Stomach smooth muscle (tissue), 2 donors: ENCODE measurements around the gene ANKS1A.
A peak's percentile ranks its signal among the peaks of the same experiment; 100 is the strongest.

Source experiments
- H3K27ac ChIP-seq: one replicate; pipeline ENCODE4 v1.7.0; 2013; ENCODE audit warnings: mild to moderate bottlenecking, low read length, inconsistent platforms
- H3K27me3 ChIP-seq, 2 donors: one replicate each; pipeline ENCODE4 v1.7.0; 2013; ENCODE audit warnings: low read length in 2 of 2; ENCODE audit not compliant: insufficient read depth in 2 of 2, control insufficient read depth in 1 of 2
- H3K36me3 ChIP-seq, 2 donors: one replicate each; pipeline ENCODE4 v1.7.0; 2013; ENCODE audit warnings: low read length in 2 of 2; ENCODE audit not compliant: control insufficient read depth in 2 of 2, insufficient read depth in 2 of 2
- H3K4me1 ChIP-seq: one replicate; pipeline ENCODE4 v1.7.0; 2013; ENCODE audit warnings: low read length; ENCODE audit not compliant: control insufficient read depth, insufficient read depth
- H3K4me3 ChIP-seq, 2 donors: one replicate each; pipeline ENCODE4 v1.7.0; 2013; ENCODE audit warnings: low read length in 2 of 2
- H3K9ac ChIP-seq, 2 donors: one replicate each; pipeline ENCODE4 v1.7.0; 2013; ENCODE audit warnings: low read length in 2 of 2, mild to moderate bottlenecking in 1 of 2
- H3K9me3 ChIP-seq, 2 donors: one replicate each; pipeline ENCODE4 v1.7.0; 2013; ENCODE audit warnings: low read length in 2 of 2; ENCODE audit not compliant: control insufficient read depth in 2 of 2
- donor health status: healthy.
- donor health status: Pancreatic carcinoma.

ANKS1A gene

DNA sequence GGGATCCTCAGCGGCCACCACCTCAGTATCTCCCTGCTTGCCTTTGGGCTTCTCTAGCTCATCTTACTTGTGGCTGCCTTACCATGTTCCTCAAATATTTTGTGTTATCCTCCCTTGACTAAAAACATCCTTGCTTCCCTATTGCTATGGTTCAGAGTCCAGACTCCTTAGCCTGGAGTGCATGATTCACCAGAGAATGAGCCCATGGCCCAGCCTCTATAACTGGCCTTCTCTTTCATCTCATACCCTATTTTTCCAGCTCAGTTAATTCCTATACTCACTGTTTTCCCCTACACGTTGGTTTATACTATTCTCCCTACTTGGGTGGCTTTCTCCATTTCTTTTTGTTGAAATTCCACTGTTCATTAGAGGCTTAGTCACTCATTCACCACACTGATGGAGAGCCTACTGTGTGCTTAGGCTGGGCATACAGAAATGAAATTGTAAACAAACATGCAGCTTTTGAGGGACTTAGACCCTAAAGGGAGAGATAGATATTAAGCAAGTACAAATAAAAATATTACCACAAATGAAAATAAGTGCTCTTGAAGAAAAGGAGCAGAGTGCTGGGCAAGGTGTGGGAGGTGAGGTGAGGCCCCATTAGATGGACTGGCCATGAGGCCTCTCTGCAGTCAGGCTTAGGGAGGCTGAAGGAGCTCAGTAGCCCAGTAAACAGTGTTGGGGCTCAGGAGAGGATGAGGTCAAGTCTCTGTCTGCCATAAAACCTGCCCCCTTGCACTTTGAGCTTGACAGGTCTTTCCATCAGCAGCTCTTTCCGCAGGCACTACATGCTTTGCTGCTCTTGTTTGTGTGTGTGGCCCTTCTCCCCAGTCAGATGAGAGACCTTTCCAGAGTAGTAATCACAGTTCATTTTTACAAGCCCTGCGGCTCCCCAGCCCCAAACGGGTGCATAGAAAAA, 142.8 kb downstream of the ANKS1A start:
- no peak overlapping the region for H3K4me3 ChIP-seq
- peak overlapping the region; percentile 53 for H3K27ac ChIP-seq
- peaks cover 5 to 8% of the 10 kb centered on the region in 2 donors for H3K36me3 ChIP-seq
- no peaks in the 10 kb centered on the region for H3K27me3 ChIP-seq
- no peaks in the 10 kb centered on the region for H3K9me3 ChIP-seq
- peaks cover 67% of the 10 kb centered on the region for H3K4me1 ChIP-seq
- no peak overlapping the region for H3K9ac ChIP-seq

GRCh38 chr6:35033683-35034082, 144.6 kb downstream of the ANKS1A start:
- H3K36me3 ChIP-seq, result peaks cover 5 to 8% of the 10 kb centered on the region in 2 donors
- H3K9ac ChIP-seq, result no peak overlapping the region
- peaks cover 67% of the 10 kb centered on the region for H3K4me1 ChIP-seq
- H3K27ac ChIP-seq, result peak overlapping the region; percentile 64
- H3K9me3 ChIP-seq, result no peaks in the 10 kb centered on the region
- no peak overlapping the region for H3K4me3 ChIP-seq
- H3K27me3 ChIP-seq, result no peaks in the 10 kb centered on the region

DNA sequence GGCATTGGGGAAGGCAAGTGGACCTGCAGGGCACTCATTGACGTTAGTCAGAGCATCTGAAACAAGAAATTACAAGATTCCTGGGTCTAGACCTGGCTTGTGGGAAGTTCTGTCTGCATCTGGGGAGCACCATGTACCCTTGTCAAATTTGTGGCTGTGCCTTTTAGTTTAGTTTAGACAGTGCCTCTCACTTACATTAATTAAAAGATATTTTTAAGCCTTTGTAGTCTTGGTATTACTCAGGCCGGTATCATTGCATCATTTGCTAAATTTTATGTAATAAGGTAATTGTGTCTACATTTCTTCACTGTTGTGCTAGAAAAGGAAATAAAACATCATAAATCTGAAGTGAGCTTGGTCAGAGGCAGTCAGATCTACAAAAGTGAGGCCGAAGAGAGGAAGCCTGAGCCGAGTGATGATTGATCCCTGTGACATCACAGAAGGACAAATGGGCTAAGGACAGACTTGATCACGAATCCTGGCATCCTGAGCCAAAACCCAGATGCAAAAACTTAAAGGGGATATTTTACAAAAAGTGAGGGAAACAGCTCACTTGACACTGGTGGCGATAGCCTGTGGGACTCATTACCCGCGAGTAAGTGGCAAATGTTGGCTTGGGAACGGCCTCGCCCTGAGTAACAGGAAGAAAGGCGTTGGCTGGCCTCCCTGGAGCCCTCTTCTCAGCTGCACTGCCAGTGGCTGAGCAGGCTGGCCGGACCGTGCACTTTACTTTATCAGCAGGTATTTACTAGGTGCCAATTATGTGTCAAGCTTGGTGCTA, 145.5 kb downstream of the ANKS1A start:
- Histone ChIP-seq H3K27ac (peak overlapping the region; percentile 64), H3K4me3 (peak overlapping the region in 1 of 2 donors; percentile 44), H3K4me1 (peaks cover 71% of the 10 kb centered on the region), H3K9ac (peak overlapping the region in 1 of 2 donors; percentile 5), H3K36me3 (peaks cover 5 to 8% of the 10 kb centered on the region in 2 donors), H3K9me3 (no peaks in the 10 kb centered on the region), H3K27me3 (no peaks in the 10 kb centered on the region)

DNA sequence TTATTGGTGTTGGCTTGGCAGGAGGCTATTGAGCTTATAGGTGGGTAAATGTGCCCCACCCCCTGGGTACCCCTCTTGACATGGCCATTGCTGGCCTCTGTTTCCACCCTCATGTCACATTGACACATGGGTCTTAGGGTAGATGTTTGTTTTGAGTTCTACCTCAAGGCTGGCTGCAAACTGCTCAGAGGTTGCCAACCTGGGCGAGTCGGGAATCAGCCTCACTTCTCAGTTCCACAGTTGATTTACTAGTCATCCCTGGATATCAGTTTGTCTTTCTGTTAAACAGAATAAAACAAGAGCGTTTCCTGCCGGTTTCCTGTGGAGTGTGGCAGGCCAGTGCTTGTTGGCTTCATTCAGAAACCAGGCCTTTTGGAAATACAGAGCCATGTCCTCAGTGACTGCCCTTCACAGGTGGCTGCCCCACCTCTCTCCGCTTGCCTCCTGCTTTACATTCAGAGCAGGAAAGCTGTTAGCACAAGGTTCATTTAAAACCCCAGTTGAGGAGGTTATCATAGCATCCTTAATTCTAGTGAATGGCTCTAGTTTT, 146.5 kb downstream of the ANKS1A start:
- Histone ChIP-seq H3K4me1 (peaks cover 79% of the 10 kb centered on the region), H3K9ac (peak overlapping the region in 1 of 2 donors; percentile 21), H3K27ac (peak overlapping the region; percentile 60), H3K27me3 (no peaks in the 10 kb centered on the region), H3K36me3 (peaks cover 5 to 8% of the 10 kb centered on the region in 2 donors), H3K9me3 (no peaks in the 10 kb centered on the region), H3K4me3 (peak overlapping the region in 1 of 2 donors; percentile 40)

DNA sequence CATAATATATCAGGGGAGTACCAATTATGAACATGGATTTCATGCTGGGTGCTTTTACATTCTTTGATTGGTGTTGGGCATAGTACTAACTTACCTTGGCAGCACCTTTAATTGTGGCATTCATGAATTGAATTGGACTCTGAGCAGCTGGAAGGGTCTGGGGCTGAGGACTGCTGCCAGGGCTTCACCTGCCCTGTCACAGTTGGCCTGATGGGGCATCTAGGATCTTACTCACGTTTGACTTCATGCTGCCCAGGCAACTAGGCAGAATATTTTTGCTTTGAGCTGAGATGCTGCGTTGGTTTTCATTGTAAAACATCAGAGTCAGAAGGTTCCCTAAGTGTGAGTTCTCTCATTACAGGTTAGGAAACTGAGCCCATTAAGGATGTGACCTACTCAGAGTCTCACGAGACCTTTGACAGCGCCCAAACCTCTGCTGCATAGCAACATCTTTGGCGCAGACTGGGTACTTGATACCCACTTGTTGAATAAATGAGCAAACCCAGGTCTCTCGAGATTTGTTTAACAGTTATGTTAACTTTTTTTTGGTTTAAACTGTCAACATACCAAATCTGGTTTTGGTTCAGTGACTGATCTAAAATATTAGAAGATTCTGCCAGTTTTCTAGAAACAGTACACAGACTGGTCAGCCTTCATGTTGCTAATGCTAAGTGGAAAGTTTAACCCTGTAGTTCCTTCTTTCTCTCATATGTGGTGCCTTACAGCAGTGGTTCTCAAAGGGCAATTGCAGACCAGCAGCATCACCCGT, 147.2 kb downstream of the ANKS1A start:
- Histone ChIP-seq H3K9me3 (no peaks in the 10 kb centered on the region), H3K9ac (peak overlapping the region in 1 of 2 donors; percentile 21), H3K27me3 (no peaks in the 10 kb centered on the region), H3K4me1 (peaks cover 78% of the 10 kb centered on the region), H3K27ac (peak overlapping the region; percentile 60), H3K4me3 (peak overlapping the region in 1 of 2 donors; percentile 29), H3K36me3 (peaks cover 0 to 7% of the 10 kb centered on the region in 2 donors)

GRCh38 chr6:35036828-35037663, 148.0 kb downstream of the ANKS1A start:
- Histone ChIP-seq H3K4me3 (peak overlapping the region in 1 of 2 donors; percentile 29), H3K27ac (peak overlapping the region; percentile 24), H3K4me1 (peaks cover 78% of the 10 kb centered on the region), H3K9me3 (no peaks in the 10 kb centered on the region), H3K27me3 (no peaks in the 10 kb centered on the region), H3K9ac (peak overlapping the region in 1 of 2 donors; percentile 21), H3K36me3 (peaks cover 0 to 11% of the 10 kb centered on the region in 2 donors)

DNA sequence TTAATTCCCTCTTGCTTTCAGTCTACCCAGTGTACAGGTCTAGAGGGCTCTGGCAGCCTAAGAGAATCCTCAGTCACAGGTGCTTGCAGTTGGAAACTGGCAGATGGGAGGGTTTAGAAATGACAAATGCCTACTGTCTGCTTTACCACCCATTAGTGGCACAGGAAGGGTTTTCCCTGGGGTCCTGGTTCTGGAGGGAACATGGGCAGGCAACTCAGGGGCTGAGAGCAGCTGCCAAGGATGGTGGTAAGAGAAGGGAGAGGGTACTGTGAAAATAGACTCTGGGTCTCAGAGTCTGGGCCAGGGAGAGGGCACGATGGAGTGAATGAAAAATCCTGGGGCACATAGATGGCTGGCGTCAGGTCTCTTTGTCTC, 148.6 kb downstream of the ANKS1A start:
- Histone ChIP-seq H3K9me3 (no peaks in the 10 kb centered on the region), H3K4me1 (peaks cover 77% of the 10 kb centered on the region), H3K9ac (no peak overlapping the region), H3K27ac (peak overlapping the region; percentile 24), H3K27me3 (no peaks in the 10 kb centered on the region), H3K4me3 (no peak overlapping the region), H3K36me3 (peaks cover 0 to 14% of the 10 kb centered on the region in 2 donors)

DNA sequence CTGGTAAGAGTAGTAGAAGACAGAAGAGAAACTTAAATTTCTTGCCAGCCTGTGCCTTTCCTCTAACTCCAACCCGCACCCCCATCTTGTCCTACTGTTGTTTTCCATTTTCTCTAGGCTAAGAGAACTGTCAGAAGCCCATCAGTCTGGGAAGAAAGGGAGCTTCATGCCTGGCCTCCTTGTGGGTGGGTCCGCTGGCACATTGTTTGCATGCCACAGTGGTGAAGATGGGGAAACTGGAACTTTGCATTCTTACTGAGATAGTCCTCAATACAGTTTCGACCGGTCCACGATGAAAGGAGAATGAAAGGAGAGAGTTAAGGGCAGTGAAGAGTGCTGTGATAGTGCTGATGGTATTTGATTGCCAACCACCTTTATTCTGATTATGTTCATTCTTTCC, 149.0 kb downstream of the ANKS1A start:
- Histone ChIP-seq H3K36me3 (peaks cover 0 to 14% of the 10 kb centered on the region in 2 donors), H3K9me3 (no peaks in the 10 kb centered on the region), H3K27ac (no peak overlapping the region), H3K9ac (no peak overlapping the region), H3K4me1 (peaks cover 80% of the 10 kb centered on the region), H3K27me3 (no peaks in the 10 kb centered on the region), H3K4me3 (peak overlapping the region in 1 of 2 donors; percentile 15)

DNA sequence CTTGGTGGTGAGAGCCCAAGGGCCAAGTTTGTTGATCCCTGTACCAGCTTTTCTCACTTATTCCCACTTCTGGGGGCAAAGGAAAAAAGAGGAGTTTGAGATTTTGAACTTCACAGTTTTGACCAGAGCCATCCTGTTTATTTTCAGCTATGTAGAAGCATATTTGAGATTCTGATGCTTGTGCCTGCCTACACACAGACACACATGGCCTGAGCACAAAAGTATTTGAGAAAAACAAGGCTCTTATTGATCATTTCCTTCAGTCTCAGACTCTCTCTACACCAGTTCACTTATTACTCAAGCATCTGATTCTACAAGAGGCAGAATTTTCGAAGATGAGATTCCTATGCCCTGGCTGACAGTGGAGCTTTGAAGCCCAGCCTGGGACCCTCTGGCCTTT, 151.3 kb downstream of the ANKS1A start:
- H3K27ac ChIP-seq, result peak overlapping the region; percentile 55
- peaks cover 84% of the 10 kb centered on the region for H3K4me1 ChIP-seq
- peaks cover 0 to 11% of the 10 kb centered on the region in 2 donors for H3K36me3 ChIP-seq
- H3K4me3 ChIP-seq, result no peak overlapping the region
- H3K9me3 ChIP-seq, result no peaks in the 10 kb centered on the region
- H3K27me3 ChIP-seq, result no peaks in the 10 kb centered on the region
- H3K9ac ChIP-seq, result no peak overlapping the region
